Measurements from ENCODE around the gene NUP153.
A peak's percentile ranks its signal among the peaks of the same experiment; 100 is the strongest.
"Not testable (repeated sequence)": the region's sequence is repeated elsewhere in the genome, so short reads cannot be mapped to it uniquely, and the experiment has no call there.

Gene NUP153

GRCh38 chr6:17706580-17707370 is at the start of gene NUP153:
Gene NUP153 (minus strand): TSS chr6:17706925. CDS start chr6:17706387, 538 bp downstream.
- DNase-seq (ENCODE audit: low read depth), result peak; percentile 99

- DNase-seq (ENCODE audit: low read depth), result no peak
Observed at GRCh38 chr6:17754254-17754653, 47.5 kb upstream of the NUP153 start.

- DNase-seq (ENCODE audit: low read depth), result not testable (repeated sequence)
Observed at GRCh38 chr6:17745324-17745723, 38.6 kb upstream of the NUP153 start.

GRCh38 chr6:17744757-17745308 is 38.1 kb upstream of the NUP153 start:
- not testable (repeated sequence) for DNase-seq (ENCODE audit: low read depth)

GRCh38 chr6:17744019-17744756 is 37.5 kb upstream of the NUP153 start:
- no peak for DNase-seq (ENCODE audit: low read depth)

GRCh38 chr6:17741507-17741906 is 34.8 kb upstream of the NUP153 start:
- DNase-seq (ENCODE audit: low read depth), result no peak

- no peak for DNase-seq (ENCODE audit: low read depth)
Observed at GRCh38 chr6:17740559-17741220, 34.0 kb upstream of the NUP153 start.

GRCh38 chr6:17737704-17738252 is 31.1 kb upstream of the NUP153 start:
- DNase-seq (ENCODE audit: low read depth), result no peak

GRCh38 chr6:17735311-17735710 is 28.6 kb upstream of the NUP153 start:
- not testable (repeated sequence) for DNase-seq (ENCODE audit: low read depth)

GRCh38 chr6:17730078-17730704 is 23.5 kb upstream of the NUP153 start:
- no peak for DNase-seq (ENCODE audit: low read depth)

- no peak for DNase-seq (ENCODE audit: low read depth)
Observed at GRCh38 chr6:17729223-17730077, 22.7 kb upstream of the NUP153 start.

- DNase-seq (ENCODE audit: low read depth), result no peak
Observed at GRCh38 chr6:17728551-17729222, 22.0 kb upstream of the NUP153 start.

GRCh38 chr6:17725083-17725482 is 18.4 kb upstream of the NUP153 start:
- DNase-seq (ENCODE audit: low read depth), result no peak

- DNase-seq (ENCODE audit: low read depth), result no peak
Observed at GRCh38 chr6:17724341-17724740, 17.6 kb upstream of the NUP153 start.

- no peak for DNase-seq (ENCODE audit: low read depth)
Observed at GRCh38 chr6:17721671-17722070, 14.9 kb upstream of the NUP153 start.

- no peak for DNase-seq (ENCODE audit: low read depth)
Observed at GRCh38 chr6:17719323-17720041, 12.8 kb upstream of the NUP153 start.

- no peak for DNase-seq (ENCODE audit: low read depth)
Observed at GRCh38 chr6:17716221-17716620, 9.5 kb upstream of the NUP153 start.

- peak; percentile 92 for DNase-seq (ENCODE audit: low read depth)
Observed at GRCh38 chr6:17714879-17715851, 8.4 kb upstream of the NUP153 start.
